NCI-H187 (cell line): ENCODE results near the gene OR4K14.
"Not testable (repeated sequence)": the region's sequence is repeated elsewhere in the genome, so short reads cannot be mapped to it uniquely, and the experiment has no call there.

ENCODE experiments used
- DNase-seq, 2 experiments: peaks; one replicate each; lab custom pipeline; 2025; lab: John Stamatoyannopoulos, UW

The OR4K14 gene, protein sequence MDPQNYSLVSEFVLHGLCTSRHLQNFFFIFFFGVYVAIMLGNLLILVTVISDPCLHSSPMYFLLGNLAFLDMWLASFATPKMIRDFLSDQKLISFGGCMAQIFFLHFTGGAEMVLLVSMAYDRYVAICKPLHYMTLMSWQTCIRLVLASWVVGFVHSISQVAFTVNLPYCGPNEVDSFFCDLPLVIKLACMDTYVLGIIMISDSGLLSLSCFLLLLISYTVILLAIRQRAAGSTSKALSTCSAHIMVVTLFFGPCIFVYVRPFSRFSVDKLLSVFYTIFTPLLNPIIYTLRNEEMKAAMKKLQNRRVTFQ

GRCh38 chr14:20019257-20019865 lies at the start of gene OR4K14:
TSS of gene OR4K14 (minus strand) at chr14:20019307. CDS start at chr14:20015193, 4,114 bp downstream.
- no peak for DNase-seq

DNA sequence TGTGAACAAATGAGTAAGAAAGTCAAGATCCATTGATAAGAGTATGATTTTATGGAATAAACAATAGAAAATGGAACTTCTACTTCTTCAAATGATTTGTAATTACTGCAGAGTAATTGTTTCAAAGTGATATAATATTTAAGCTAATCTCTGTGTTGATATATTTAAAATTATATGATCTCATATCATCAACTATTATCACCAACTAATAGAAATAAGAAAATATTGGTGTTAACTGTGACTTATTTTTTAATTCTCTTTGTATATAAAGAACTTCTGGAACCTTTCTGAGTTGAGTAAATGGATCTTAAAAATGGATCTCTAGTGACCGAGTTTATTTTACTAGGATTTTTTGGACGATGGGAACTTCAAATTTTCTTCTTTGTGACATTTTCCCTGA lies 40.6 kb upstream of the OR4K14 start, which contains the start of gene OR4L1:
Gene OR4L1 (plus strand): TSS at position 301 of the 400 bp plus-strand sequence. CDS start 0 bp downstream, at position 301.
- no peak for DNase-seq

DNA sequence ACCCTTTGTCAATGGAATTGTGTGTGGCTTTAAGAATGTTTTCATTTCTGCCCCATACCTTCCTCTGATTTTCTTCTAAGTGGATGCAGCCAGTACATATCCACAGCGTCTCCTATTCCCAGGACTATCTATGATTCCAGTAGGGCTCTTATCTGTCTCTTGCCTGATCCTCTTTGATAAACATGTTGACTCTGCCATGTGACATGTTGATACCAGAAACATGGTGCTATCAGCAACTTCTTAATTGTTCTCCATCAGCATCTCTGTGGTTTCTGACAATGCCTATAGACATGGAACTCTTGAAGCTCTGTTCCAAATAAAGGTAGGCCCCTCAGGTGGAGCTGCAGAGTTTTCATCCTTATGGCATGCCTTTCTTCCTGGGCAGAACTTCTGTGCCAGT lies 29.1 kb upstream of the OR4K14 start:
- DNase-seq: no peak

DNA sequence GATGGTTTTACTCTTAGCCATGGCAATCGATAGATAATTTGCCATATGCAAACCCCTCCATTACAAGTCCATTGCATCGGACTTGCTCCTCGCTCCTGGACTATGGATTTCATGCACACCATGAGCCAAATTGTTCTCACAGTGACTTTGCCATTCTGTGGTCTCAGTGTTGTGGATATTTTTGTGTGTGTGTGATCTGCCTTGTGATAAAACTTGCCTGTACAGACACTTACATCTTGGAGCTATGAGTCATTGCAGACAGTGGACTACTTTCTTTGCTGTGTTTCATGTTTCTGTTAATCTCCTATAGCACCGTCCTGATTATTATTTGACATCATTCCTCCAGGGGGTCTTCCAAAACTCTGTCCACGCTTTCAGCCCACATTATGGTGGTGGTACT lies 25.1 kb upstream of the OR4K14 start:
- DNase-seq: no peak

DNA sequence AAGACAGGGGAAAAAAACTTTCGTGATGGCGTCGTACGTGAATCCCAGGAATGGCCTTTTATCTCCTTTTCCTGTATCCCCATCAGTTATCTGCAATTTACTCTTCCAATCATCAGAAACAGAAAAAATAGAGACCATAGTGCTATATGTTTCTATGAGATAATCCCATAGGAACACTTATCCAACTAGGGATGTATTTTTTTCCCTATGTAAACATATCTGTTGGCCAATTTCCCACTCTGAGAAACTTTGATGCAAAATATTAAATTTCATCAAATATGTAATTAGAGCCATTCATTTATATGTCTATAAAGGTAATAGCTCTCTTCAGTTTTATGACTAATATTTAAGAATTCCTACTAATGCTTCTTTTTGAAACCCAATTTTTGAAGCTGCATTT lies 16.8 kb upstream of the OR4K14 start, which contains the start of gene OR4K13:
Gene OR4K13 (minus strand): TSS at position 101 of the 400 bp plus-strand sequence. CDS start 1,280 bp downstream, outside the sequence.
- no peak for DNase-seq

- no peak for DNase-seq
Observed at GRCh38 chr14:20035449-20035848, 16.3 kb upstream of the OR4K14 start.

DNA sequence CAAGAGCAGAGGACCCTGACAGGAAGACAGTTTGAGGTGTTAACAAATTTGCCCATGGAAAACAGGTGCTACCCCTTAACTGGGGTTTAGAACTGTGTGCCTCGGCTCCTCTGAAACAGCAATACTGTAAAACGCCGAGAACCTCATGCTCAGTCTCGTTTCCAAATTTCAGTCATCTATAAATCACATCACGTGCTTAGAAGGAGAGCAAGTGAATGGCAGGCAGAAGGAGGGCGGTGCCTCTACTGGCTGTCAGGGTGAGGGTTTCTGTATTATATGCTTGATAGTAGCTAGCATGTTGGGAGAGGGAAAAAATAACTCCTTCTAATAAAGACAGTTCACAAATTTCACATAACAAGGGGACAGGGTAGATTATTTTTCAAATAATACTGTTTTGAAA lies 12.0 kb upstream of the OR4K14 start:
- no peak for DNase-seq

DNA sequence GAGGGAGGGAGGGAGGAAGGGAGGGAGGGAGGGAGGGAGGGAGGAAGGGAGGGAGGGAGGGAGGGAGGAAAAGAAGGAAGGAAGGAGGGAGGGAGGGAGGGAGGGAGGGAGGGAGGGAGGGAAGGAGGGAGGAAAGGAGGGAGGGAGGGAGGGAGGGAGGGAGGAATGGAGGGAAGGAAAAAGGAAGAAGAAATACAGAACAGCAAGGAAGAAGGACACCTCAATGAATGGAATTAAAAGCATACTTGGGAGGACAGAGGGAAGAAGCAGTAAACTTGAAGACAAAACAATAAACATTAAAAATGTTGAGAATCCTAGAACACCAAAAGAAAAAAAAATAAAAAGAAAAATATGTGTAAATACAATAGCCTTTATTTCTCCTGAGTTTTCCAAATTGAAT lies 11.0 kb downstream of the OR4K14 start:
- DNase-seq: no peak

DNA sequence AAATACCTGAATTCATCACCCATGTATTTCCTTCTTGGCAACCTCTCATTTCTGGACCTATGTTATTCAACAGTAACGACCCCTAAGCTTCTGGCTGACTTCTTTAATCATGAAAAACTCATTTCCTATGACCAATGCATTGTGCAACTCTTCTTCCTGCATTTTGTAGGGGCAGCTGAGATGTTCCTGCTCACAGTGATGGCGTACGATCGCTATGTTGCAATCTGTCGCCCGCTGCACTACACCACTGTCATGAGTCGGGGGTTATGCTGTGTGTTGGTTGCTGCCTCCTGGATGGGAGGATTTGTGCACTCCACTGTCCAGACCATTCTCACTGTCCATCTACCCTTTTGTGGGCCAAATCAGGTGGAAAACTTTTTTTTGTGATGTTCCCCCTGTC lies 16.8 kb downstream of the OR4K14 start:
- DNase-seq: no peak

DNA sequence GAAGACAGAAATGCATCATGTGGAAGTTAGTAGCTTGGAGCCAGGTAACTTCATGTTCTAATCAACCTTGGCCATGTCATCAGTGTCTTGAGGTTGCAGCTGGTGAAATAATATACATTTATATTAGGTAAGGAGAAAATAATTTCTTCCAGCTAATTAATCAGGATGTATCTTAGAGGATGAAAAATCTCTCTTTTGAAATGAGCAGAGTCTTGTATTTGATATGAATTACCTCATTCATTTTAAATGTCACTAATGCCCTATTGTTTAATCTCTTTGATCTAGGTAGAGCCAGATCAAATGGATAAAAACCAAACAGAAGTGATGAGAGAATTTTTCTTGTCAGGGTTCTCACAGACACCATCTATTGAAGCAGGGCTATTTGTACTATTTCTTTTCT lies 17.2 kb downstream of the OR4K14 start, which contains the start of gene OR4Q2:
Gene OR4Q2 (plus strand): TSS at position 301 of the 400 bp plus-strand sequence.
- DNase-seq: no peak

GRCh38 chr14:19993438-19993837 lies 25.7 kb downstream of the OR4K14 start:
- DNase-seq: no peak

DNA sequence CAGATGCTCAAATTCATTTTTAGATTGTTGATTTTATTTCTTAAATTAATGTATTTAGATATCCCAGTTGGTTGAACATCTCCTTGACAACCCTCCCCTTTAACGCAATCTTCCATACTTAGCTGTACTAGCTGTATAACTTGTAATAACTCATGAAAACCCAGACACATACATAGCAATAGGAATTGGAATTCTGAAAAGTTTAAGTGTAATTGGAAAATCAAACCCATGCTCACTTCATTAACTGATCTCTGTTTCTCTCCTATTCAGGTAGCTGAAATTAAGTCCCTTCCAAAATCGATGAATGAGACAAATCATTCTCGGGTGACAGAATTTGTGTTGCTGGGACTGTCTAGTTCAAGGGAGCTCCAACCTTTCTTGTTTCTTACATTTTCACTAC lies 43.8 kb downstream of the OR4K14 start, which contains the start of gene OR4K15:
Gene OR4K15 (plus strand): TSS at position 301 of the 400 bp plus-strand sequence. CDS start 0 bp downstream, at position 301.
- DNase-seq: no peak

DNA sequence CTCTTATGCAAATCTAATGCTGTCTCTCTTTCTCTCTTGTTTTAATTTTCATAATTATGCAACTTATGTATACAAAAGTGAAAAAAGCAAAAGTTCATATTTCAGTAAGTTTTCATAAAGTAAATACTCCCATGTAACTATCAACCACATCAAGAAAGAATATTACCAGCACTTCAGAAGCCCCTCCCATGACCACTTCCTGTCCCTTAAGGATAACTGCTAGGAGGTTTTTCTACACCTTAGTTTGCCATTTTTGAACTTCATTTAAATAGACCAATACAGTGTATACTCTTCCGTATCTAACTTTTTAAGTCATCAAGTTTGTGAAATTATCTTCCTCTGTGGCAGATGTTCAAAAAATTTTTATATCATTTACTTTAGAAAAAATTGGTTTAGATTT lies 44.3 kb downstream of the OR4K14 start:
- DNase-seq: no peak

DNA sequence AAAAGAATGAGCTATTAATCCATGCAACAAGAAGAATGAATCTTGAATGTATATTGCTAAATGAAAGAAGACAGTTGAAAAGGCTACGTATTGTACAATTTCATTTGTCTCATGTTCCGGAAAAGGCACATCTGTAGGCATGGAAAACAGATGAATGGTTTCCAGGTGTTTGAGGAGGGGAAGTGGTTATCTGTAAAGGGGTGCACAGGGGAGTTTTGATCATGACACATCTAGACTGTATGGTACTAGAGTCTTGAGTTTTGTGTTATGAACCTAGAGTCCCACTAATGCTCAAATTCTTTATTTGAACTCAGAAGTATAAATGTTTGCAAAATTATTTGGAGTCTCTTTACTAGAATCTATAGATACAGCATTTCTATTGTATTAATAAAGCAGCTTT lies 49.4 kb downstream of the OR4K14 start:
- not testable (repeated sequence) for DNase-seq
